Stimulated activated CD8-positive, alpha-beta memory T cell treated with anti-CD3 and anti-CD28 coated beads, Interleukin-7, amount 100 ng/mL, for 24 hours (primary cell): Measurements from ENCODE around the gene CPED1.
"Not testable (repeated sequence)": the region's sequence is repeated elsewhere in the genome, so short reads cannot be mapped to it uniquely, and the experiment has no call there.

Source experiments
- DNase-seq: peaks from one replicate; pipeline ENCODE4 v3.0.0-alpha.2; 2020; ENCODE audit warnings: low read depth

Gene CPED1

DNA sequence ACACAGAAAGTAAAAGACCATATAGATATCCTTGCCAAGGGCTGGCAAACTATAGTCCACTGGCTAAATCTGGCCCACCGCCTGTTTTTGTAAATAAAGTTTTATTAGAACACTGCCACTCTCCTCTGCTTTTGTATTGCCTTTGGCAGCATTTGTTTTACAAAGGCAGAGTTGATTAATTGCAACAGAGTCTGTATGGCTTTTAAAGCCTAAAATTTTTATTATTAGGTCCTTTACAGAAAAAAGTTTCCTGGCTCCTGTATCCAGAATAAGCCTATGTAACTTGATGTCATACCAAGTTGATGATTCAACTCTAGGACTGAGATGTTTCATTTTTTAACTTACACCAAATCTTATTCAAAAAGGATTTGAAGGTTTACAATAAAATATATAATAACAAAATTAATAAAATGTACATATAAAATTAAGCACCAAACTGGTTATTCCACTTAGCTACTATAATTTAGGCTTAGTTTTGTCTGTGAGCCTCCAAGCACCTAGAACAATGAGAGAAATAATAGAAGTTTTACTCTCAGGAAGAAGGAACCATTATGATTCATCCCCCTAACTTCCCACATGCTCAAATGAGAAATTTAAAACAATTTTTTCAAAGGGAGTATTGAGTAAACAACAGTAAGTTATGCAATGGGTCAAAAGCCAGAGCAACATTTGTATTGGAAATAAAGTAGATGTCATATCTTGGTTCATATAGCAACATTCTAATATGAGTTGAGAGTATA lies 31.9 kb downstream of the CPED1 start:
- no peak for DNase-seq

DNA sequence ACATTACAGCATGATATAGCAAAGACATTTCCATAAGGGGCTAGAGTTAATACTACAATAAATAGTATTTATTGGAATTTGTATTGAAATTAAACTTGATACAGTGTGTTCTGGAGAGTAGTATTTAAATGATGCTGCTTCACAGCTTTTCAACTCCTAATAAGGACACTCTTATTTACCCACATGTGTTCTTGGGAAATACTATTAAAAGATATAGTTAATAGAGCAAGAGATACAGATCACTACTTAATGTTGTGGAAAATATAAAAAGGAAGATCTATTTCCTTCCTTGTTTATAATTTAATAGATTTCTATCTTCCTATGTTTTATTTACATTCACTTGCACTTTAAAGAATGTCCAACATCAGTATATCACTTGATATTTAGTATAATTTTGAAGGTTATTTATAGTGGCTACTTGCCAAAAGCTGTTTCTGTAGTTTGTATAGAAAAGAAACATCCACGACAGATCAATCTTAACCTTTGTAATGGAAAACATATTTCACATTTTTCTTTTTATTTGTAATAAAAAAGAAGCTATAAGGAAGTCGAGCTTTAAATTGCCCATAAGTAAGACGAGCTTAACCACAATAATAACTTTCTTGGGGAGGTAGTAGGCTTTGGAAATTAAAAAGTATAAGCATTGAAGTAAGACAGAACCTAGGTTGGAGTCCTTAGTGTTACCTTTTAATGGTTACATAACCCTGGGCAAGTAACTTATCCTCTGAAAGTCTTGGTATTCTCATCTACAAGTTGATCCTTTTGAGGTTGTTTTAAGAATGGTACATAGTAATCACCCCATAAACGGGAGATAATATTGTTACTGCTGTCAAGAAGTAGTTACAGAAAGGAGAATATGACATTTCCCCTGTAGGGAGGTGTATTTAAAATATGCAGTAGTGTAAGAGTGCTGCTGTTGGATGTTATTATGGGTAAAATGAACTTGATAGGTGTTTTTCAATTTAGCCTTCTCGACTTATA lies 32.8 kb downstream of the CPED1 start:
- no peak for DNase-seq

DNA sequence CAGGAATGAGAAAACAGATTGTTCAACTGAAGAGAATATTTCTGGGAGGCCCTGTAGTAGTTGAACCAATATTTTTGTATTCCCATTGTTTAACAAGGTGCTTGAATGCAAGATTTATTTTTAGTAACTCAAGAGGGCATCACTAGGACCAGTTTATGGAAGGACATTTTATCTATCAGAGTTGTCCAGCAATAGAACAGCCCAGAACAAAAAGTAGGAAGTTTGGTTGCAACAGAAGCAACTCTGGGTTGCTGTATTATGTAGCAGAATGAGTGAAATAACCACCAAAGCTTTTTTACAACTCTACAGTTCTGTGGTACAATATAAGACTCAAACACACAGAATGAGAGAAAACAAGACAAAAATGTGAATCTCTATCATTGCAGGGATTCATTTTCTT lies 34.7 kb downstream of the CPED1 start:
- no peak for DNase-seq

DNA sequence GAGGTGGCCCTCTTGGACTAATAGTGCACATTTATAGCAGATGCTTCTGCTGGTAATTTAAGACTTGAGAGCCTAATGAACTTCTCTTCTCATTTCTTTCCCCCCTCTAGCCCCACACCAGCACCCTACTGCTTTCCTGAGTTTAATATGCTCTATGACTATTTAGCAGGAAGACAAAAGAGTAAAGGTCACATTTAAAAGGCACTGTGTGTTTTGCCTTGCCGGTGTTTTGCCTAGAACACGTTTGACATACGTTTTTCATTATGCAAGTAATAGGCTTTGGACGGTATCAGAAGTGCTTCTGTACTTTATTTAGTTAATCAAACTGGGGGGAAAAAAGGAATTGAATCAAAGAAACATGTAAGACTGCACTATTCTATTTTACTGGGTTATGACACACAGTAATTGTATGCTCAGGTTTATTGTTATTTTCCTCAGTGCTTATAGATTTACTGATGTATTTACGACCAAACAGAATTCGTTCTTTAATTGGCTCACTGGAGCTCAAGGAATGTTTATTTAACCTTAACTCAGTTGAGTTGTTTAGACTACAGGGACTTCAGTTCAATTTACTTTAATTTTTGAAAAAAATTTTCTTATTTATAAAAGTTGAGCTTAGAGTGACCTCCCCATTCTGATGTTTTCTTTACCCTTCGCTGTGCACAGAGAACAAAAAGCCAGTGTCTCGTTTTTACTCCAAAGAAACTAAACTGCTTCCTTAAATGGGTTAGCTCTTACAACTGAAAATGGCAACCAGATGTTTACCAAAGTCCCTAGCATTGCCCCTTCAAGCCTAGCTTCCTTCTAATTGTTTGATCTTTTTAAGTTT lies 35.4 kb downstream of the CPED1 start:
- DNase-seq = no peak

DNA sequence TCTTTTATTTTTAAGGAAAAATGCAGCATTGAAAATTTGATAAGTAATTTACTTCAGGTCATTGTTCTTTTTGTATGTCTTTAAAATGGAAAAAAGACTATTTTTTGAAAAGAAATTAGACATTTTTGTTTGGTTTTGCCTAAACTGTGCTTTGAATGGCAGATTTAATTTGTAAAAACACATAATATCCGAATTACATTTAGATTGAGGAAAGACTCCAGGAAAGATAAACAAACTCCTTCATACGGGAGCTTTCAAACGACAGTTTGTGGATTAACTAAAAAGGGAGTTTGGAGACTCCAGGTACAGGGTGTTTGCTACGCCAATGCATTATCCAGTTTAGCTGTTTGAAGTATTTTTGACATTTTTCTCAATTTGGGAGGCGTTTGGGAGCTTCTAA lies 36.1 kb downstream of the CPED1 start:
- DNase-seq = no peak

DNA sequence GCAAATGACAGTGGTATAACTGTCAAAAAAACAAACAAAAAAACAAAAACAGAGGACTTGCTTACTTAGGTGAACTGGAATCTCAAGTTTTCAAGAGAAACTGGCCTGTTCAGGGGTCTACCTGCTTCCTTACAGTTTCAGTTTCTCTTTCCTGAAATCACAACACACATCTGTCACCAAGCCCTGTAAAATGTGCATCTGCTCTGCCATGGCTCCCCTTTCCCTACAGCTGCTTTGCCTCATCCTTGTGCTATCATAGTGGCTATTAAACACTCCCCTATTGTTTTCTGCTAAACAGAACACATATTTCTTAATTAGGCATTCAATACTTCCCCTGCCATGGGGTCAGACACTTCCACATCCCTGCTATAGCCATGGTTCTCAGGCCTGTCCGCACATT lies 37.6 kb downstream of the CPED1 start:
- DNase-seq = no peak

DNA sequence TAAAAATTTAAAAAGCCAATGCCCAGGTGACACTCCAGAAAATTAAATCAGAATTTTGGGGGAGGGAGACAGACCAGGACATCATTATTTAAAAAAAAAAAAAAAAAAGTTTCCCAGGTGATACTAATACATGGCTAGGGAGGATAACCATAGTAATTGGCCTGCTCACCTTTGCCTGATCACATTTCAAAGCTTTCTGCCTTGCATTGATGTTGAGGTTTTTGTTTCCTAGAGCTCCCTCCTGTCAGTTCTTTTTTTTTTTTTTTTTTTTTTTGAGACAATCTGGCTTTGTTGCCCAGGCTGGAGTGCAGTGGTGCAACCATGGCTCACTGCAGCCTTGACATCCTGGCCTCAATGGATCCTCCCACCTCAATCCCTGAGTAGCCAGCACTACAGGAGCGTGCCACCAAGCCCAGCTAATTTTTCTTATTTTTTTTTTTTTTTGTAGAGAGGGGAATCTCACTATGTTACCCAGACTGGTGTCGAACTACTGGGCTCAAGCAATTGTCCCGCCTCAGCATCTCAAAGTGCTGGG lies 38.1 kb downstream of the CPED1 start:
- no peak for DNase-seq

DNA sequence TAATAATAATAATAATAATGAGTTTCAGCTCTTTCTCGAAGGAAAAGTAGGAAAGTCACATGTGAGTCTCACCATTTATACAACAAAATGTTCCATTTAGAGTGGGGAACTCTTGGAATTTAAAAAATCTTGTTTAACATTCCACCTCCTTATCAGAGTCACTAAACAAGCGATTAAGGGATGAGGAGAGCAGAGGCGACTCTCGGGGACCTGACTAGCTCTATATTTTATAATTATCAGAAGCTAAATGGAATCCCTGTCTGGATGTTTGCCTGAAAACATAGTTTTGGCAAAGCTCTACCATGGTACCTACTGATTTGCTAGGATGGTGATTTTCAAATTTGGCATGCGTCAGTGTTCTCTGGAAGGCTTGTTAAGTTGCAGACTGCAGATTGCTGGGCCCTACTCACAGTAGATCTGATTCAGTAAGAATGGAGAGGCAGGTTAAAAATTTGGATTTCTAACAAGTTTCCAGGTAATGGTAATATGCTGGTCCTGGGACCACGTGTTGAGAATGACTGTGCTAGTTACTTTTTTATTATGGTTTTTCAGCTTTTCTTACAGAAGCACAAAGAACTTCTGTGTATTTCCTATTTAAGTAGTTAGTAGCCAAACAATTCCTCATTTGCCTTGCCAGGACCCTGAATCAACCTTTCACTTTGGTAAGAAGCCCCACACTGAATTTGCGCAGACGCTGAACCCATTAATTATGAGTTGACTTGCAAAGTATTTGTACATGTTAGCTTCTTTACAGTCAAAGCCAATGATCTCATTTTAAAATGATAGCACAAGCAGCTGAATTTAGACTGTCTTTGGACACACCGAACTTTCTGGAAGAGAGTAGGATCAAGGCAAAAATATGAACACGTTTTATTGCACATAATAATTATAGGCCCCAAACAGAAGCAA lies 39.5 kb downstream of the CPED1 start:
- no peak for DNase-seq

DNA sequence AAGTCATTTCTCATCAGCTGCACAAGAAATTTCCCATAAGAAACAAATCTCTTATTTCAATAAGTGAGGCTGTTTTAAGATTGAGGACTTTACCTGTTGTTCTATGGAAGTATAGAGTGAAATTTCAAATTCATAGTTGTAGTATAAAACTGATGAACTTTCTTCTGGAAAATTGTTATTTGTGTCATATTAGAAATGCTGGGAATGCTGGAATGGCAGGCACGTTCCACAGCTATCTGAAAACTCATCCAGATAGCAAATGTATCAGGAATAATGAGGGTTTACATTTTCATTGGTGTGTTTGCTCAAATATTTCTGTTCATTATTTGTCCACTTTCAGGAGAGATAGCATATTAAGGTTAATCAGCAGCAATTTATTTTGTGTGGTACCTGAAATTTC lies 40.8 kb downstream of the CPED1 start:
- no peak for DNase-seq

DNA sequence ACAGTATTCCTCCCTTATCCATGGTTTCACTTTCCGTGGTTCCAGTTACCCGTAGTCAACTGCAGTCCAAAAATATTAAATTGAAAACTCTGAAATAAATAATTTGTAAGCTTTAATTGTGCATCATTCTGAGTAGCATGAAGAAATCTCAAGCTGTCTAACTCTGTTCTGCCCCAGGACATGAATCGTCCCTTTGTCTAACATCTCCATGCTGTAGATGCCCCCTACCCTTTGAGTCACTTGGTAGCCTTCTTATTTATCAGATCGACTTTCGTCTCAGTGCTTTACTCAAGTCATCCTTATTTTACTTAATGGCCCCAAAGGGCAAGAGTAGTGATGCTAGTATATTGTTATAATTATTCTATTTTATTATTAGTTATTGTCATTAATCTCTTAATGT lies 41.8 kb downstream of the CPED1 start:
- no peak for DNase-seq

DNA sequence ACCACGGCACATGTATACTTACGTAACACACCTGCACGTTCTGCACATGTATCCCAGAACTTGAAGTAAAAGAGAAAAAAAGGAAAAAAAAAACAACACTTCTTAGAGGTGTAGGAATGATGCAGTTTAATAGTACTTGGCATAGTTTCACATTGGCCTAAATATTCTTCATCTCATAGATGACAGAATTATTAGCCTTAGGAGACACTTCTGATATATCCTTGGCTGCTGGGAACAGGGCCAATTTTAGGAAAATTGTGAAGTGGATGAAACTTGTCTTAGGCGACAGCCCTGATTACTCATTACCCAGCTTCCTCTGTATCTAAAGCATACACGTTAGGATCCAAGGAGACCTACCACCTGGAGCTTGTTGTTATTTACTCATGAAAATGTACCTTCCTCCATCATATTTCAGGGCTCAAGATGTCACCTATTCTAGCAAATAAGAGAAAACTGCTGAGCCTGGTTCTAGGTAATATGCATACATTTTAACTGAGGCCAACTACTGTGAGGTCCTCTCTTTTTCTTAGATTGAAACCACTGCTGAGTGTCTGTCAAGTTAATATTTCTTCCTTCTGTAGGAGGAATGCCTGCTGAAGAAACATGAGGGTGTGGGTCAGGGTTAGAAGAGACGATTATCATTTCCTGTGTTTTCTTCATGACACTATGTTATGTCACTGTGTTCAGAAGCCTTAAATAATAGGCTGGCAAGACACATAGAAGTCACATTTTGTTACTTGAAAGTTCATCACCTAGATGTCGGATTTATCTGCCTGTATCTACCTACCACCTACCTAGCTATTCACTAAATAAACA lies 44.3 kb downstream of the CPED1 start:
- DNase-seq = no peak

DNA sequence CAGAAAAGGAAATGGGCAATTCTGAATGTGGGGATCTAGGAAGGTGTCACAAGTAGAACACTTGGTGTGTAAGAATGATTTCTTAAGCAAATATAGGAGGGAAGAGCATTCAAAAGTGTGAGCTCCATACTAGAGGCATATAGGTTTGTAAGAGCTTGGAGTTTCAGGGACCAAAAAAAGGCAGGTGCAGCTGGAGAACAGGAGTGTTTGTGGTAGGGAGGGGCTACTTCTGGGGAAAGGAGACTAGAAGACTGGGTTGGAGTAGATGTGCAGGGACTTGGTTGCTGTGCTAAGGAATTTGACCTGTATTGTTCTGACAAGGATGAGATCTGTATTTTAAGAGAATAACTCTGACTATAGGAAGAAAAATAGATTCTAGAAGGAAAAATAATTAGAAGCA lies 46.4 kb downstream of the CPED1 start:
- DNase-seq = no peak

DNA sequence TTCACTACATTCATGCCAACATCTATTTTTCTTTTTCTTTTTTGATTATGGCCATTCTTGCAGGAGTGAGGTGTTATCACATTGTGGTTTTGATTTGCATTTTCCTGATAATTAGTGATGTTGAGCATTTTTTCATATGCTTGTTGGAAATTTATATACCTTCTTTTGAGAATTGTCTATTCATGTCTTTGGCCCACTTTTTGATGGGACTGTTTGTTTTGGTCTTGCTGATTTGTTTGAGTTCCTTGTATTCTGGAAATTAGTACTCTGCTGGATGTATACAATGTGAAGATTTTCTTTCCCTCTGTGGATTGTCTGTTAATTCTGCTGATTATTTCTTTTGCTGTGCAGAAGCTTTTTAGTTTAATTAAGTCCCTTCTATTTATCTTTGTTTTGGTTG lies 48.3 kb downstream of the CPED1 start:
- not testable (repeated sequence) for DNase-seq

DNA sequence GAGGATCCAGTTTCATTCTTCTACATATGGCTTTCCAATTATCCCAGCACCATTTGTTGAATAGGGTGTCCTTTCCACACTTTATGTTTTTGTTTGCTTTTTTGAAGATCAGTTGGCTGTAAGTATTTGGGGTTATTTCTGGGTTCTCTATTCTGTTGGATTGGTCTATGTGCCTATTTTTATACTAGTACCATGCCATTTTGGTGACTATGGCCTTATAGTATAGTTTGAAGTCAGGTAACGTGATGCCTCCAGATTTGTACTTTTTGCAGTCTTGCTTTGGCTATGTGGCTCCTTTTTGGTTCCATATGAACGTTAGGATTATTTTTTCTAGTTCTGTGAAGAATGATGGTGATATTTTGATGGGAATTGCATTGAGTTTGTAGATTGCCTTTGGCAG lies 48.8 kb downstream of the CPED1 start:
- not testable (repeated sequence) for DNase-seq

DNA sequence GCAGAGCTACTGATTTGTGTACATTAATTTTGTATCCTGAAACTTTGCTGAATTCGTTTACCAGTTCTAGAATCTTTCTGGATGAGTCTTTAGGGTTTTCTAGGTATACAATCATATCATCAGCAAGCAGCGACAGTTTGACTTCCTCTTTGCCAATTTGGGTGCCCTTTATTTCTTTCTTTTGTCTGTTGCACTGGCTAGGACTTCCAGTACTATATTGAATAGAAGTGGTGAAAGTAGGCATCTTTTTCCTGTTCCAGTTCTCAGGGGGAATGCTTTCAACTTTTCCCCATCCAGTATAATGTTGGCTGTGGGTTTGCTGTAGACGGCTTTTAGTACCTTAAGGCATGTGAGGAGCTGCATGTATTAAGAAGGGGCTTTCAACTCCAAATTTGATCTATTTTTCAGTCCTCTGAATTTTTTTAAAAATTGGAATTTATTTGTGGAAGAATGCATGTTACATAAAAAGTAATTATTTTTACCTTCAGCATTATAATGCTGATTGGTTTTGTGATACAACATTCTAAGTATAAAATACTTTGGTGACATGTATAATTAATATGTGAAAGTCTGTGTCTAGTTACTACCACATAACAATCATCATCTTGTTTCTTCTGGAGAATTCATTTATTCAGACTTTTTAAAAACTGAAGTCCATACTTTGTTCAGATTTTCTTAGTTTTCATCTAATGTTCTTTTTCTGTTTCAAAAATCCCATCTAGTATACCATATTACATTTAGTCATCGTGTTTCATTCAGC lies 49.6 kb downstream of the CPED1 start:
- no peak for DNase-seq

DNA sequence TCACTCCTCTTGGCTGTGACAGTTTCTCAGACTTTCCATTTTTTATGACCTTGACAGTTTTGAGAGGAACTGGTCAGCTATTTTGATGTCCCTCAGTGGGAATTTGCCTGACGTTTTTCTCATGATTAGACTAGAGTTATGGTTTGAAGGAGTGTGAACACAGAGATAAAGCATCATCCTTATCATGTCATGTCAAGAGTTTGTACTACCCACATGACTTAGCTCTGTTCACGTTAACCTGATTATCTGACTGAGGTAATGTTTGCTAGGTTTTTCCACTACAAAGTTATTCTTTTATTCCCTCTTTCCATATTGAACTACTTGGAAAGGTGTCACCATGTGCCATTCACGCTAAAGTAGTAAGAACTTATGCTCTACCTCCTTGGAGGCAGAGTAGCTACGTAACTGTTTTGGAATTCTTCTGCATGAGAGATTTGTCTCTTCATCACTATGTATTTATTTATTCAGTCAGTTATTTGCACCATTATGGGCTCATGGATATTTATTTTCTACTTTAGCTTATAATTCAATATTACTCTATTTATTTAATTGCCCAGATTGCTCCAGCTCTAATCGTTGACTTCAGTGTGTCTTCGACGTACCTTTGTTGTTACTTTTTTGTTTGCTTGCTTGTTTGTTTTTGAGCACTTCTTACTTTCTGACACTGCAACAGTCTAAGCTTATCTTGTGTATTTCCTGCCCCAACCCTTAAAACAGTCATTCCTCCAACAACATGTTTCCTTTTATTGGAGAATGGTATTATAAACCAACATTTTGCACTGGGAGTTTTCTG lies 50.4 kb downstream of the CPED1 start:
- no peak for DNase-seq

DNA sequence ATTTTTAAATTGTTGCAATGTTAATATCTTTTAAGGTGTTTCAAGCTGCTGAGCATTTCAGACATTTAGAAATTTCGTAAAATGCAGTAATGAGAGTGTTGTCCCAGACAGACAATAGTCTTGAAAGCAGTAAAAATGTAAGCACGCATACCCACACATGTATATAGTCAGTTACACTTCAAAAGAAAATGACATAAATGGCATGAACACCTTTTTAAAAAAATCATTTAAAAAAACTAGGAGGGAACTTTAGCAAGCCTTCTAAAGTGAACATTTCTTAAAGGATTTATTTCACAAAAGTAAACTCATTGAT lies 51.0 kb downstream of the CPED1 start:
- no peak for DNase-seq

DNA sequence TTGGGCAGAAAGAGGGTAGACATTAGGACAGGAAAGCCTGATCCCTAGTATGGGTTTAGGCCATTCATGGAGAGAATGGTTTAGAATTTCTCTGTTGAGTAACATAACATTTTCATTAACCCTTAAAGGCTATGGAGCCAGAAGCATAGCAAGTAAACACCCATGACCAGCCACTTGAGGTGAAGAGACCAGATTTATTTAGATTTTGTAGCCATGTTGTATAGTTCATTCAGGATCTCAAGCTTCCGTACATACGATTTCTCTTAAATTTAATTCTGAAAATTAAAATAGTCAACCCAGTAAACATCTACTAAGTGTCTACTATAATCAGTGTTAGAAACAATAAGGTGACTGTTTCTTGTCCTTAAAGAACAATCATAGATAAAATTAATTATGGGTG lies 51.5 kb downstream of the CPED1 start:
- DNase-seq = no peak
